MG63 (cell line): Measurements from ENCODE around the gene GRID2. TPM values are rescaled to one million over a fixed set of nuclear protein-coding genes. Genes with fewer than 3 reads are reported as not detected.

Experiments used
- DNase-seq: peaks from one replicate; pipeline ENCODE4 v3.0.0-alpha.2; 2020
- H3K27me3 ChIP-seq: fragments of 250-450 bp; sonication (Bioruptor Pico); 2 replicates; pipeline ENCODE4 v1.5.1; 2020; ENCODE audit warnings: mild to moderate bottlenecking, moderate library complexity
- H3K36me3 ChIP-seq: fragments of 250-450 bp; sonication (Bioruptor Pico); 2 replicates; pipeline ENCODE4 v1.5.1; 2020; ENCODE audit warnings: mild to moderate bottlenecking, moderate library complexity
- H3K4me3 ChIP-seq: fragments of 250-450 bp; sonication (Bioruptor Pico); 2 replicates; pipeline ENCODE4 v1.5.1; 2020; ENCODE audit warnings: mild to moderate bottlenecking, moderate library complexity
- H3K9me3 ChIP-seq: fragments of 250-450 bp; sonication (Bioruptor Pico); 2 replicates; pipeline ENCODE4 v1.5.1; 2020; ENCODE audit warnings: mild to moderate bottlenecking, moderate library complexity
- total RNA-seq: library from RNA; depleted of rRNA; stranded (reverse); fragments of >200 nt; shearing (Covaris generic); gene quantifications from 2 replicates; pipeline ENCODE4 v1.2.3, GENCODE V29; 2014; ENCODE audit warnings: low replicate concordance

GRID2 gene
- total RNA-seq, 1 experiment from 2014 or later = not detected

- no peak for DNase-seq
- Histone ChIP-seq H3K4me3 (no peak overlapping the region), H3K27me3 (no peaks in the 10 kb centered on the region), H3K9me3 (no peaks in the 10 kb centered on the region), H3K36me3 (no peaks in the 10 kb centered on the region)
Observed at GRCh38 chr4:92840880-92841279, 537.1 kb downstream of the GRID2 start.

DNA sequence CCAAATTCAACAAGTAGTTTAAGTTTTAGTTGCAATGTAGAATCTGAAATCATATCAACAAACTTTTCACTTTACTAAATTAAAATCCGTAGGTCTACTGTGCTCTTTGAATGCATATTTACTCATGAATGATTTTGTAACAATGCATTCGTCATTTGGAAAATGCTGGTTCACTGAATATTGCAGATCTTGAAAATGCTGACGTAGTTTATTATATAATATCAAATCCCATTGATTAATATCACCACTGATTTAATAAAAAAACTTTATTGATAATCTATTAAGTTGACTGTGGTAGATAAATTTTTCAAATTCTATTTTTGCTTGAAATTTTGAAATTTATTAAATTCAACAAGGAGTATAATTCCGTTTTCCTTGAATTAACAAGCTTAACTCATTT lies 540.0 kb downstream of the GRID2 start:
- Histone ChIP-seq H3K27me3 (no peaks in the 10 kb centered on the region), H3K9me3 (no peaks in the 10 kb centered on the region), H3K4me3 (no peak overlapping the region), H3K36me3 (no peaks in the 10 kb centered on the region)
- no peak for DNase-seq

GRCh38 chr4:92847026-92847425 lies 543.3 kb downstream of the GRID2 start:
- Histone ChIP-seq H3K4me3 (no peak overlapping the region), H3K36me3 (no peaks in the 10 kb centered on the region), H3K9me3 (no peaks in the 10 kb centered on the region), H3K27me3 (no peaks in the 10 kb centered on the region)
- no peak for DNase-seq

- no peak for DNase-seq
- no peaks in the 10 kb centered on the region for H3K27me3 ChIP-seq
- no peak overlapping the region for H3K4me3 ChIP-seq
- H3K9me3 ChIP-seq = no peaks in the 10 kb centered on the region
- H3K36me3 ChIP-seq = no peaks in the 10 kb centered on the region
Observed at GRCh38 chr4:92862509-92862908, 558.7 kb downstream of the GRID2 start.

- Histone ChIP-seq H3K9me3 (no peaks in the 10 kb centered on the region), H3K4me3 (no peak overlapping the region), H3K27me3 (no peaks in the 10 kb centered on the region), H3K36me3 (no peaks in the 10 kb centered on the region)
- DNase-seq = no peak
Observed at GRCh38 chr4:92864096-92864495, 560.3 kb downstream of the GRID2 start.

DNA sequence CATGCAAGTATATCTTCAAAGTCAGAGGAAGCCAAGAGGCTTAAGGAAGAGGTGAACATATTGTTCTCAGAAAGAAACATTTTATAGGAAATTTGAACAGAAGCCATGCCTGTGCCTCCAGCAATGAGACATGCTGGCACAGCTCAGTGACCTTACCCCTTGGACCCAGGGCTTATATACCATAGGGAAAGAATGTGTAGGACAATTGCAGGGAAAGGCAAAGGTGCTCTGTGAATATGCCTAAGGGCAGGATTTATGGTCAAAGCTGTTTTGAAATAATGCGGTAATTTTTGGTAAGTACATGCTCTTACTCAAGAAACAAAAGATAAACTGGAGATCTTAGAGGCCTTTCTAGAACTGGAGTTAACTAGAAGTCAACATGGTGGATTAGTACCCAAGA lies 568.8 kb downstream of the GRID2 start:
- Histone ChIP-seq H3K36me3 (no peaks in the 10 kb centered on the region), H3K9me3 (no peaks in the 10 kb centered on the region), H3K4me3 (no peak overlapping the region), H3K27me3 (no peaks in the 10 kb centered on the region)
- DNase-seq = no peak

DNA sequence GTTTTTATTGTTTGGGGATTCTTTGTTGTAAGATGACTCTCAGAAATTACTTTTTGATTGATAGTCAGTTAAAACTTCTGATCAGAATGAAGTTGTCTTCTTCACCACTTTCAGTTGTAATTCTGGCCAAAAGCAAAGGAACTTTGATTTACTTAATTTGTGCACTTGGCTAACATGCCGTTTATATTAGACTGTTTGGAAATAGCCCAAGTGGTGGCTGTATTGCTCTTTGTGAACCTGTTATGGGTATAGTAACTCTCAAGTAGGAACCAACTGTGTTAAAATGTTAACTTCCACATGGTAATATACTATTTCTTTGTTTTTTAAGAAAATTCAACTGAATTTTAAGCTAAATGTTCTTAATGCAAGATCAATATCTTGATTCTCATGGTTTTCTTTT lies 581.9 kb downstream of the GRID2 start:
- Histone ChIP-seq H3K27me3 (no peaks in the 10 kb centered on the region), H3K4me3 (no peak overlapping the region), H3K36me3 (no peaks in the 10 kb centered on the region), H3K9me3 (no peaks in the 10 kb centered on the region)
- no peak for DNase-seq

DNA sequence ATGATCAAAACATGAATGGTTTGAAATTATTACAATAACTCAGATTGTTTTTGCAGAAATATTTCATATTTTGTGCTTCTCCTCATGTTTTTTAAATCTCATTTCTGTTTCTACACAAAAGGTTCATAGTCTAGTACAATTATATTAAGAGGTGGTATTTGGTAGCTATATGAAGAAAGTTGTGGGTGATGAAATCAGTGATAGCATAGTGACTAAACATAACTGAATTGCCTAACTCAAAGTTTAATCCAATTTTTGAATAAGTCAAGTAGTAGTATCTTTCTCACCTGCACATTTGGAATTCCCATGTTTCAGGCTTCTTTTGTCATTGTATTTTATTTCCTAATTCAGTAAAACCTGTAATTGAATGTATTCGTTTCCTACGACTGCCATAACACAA lies 648.7 kb downstream of the GRID2 start:
- no peaks in the 10 kb centered on the region for H3K9me3 ChIP-seq
- no peak overlapping the region for H3K4me3 ChIP-seq
- H3K27me3 ChIP-seq = no peaks in the 10 kb centered on the region
- H3K36me3 ChIP-seq = no peaks in the 10 kb centered on the region
- DNase-seq = no peak

- H3K36me3 ChIP-seq = no peaks in the 10 kb centered on the region
- H3K4me3 ChIP-seq = no peak overlapping the region
- H3K27me3 ChIP-seq = no peaks in the 10 kb centered on the region
- H3K9me3 ChIP-seq = no peaks in the 10 kb centered on the region
- no peak for DNase-seq
Observed at GRCh38 chr4:92952897-92953296, 649.1 kb downstream of the GRID2 start.

DNA sequence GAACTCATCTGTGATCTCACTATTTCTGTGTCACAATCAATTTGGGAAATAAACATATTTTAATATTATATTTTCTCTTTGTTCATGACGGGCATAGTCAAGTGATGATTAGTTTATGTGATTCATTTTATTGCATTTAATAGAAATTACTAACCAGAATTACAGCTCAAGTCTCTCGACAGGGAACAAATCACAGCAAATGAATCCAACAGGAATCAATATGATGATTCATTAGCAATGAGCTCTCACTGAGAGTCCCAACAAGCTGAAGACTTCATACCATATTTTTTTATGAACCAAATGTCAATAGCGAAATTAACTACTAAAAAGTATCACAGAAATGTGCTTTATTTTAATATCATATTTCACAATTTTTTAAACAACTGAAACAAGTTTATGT lies 649.7 kb downstream of the GRID2 start:
- no peak for DNase-seq
- Histone ChIP-seq H3K27me3 (no peaks in the 10 kb centered on the region), H3K4me3 (no peak overlapping the region)

DNA sequence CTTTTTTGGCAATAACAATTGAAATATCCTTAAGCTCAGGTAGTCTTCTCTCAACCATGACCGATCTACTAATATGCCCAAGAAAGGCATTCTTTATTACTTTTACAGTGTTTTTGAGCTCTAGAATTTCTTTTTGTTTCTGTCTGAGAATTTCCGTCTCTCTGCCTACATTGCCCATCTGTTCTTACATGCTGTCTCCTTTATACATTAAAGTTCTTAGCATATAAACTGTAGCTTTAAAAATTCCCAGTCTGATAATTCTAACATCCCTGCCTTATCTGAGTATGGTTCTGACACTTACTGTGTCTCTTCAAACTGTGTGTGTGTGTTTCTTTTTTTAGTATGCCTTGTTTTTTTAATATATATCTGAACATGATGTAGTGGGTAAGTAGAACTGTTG lies 658.1 kb downstream of the GRID2 start:
- DNase-seq = no peak
- Histone ChIP-seq H3K36me3 (no peaks in the 10 kb centered on the region), H3K27me3 (no peaks in the 10 kb centered on the region), H3K4me3 (no peak overlapping the region), H3K9me3 (no peaks in the 10 kb centered on the region)

More for the DNA sequence above, 649.7 kb downstream of the GRID2 start:
- Histone ChIP-seq H3K36me3 (no peaks in the 10 kb centered on the region), H3K9me3 (no peaks in the 10 kb centered on the region)

- no peak overlapping the region for H3K4me3 ChIP-seq
- H3K36me3 ChIP-seq = no peaks in the 10 kb centered on the region
- no peaks in the 10 kb centered on the region for H3K9me3 ChIP-seq
- H3K27me3 ChIP-seq = no peaks in the 10 kb centered on the region
- DNase-seq = no peak
Observed at GRCh38 chr4:92962831-92963230, 659.1 kb downstream of the GRID2 start.

DNA sequence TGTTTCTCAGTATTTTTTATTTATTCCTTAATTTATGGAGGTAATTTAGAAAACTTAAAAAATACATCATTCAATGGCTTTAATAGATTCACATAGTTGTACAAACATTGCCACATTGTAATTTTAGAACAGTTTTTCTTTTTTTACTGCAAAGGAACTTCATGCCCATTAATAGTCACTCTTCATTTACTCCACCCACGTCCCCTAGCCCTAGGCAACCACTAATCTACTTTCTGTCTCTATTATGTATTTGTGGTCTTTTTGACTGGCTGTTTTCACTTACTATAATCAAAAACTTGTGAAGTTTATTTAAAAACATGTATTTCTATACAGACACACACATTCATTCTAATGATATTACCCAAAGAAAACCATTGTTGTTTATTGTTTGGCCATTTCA lies 664.8 kb downstream of the GRID2 start:
- peaks cover 2% of the 10 kb centered on the region; the same call in 1 of the 2 replicates for H3K9me3 ChIP-seq
- H3K27me3 ChIP-seq = no peaks in the 10 kb centered on the region
- H3K4me3 ChIP-seq = no peak overlapping the region
- no peaks in the 10 kb centered on the region for H3K36me3 ChIP-seq
- DNase-seq = no peak

DNA sequence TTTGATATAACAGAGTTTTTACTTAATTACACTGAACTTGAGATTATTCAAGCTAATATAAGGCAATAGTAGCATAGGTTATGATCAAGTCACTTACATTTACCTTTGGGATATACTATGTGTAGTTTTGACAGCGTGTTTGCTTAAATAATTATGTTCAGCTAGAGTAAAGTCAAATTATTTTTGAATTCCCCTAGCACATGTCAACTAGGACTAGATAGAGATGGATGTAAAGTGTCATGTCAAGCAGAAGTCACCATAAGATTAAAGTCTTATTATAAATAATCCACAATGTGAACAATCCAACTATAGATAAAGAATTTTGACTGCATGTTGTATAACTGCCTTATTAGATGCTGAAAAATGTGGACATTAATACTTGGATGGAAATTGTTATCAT lies 665.2 kb downstream of the GRID2 start:
- Histone ChIP-seq H3K4me3 (no peak overlapping the region), H3K27me3 (no peaks in the 10 kb centered on the region), H3K9me3 (peaks cover 2% of the 10 kb centered on the region; the same call in 1 of the 2 replicates), H3K36me3 (no peaks in the 10 kb centered on the region)
- no peak for DNase-seq

- DNase-seq = no peak
Observed at GRCh38 chr4:92969650-92970379, 666.0 kb downstream of the GRID2 start.

GRCh38 chr4:92970996-92971395 lies 667.2 kb downstream of the GRID2 start:
- DNase-seq = no peak
- Histone ChIP-seq H3K27me3 (no peaks in the 10 kb centered on the region), H3K36me3 (no peaks in the 10 kb centered on the region), H3K4me3 (no peak overlapping the region), H3K9me3 (peaks cover 2% of the 10 kb centered on the region; the same call in 1 of the 2 replicates)

More at GRCh38 chr4:92969650-92970379, 666.0 kb downstream of the GRID2 start:
- Histone ChIP-seq H3K36me3 (no peaks in the 10 kb centered on the region), H3K27me3 (no peaks in the 10 kb centered on the region), H3K4me3 (no peak overlapping the region), H3K9me3 (peaks cover 2% of the 10 kb centered on the region; the same call in 1 of the 2 replicates)

- no peak for DNase-seq
- Histone ChIP-seq H3K27me3 (no peaks in the 10 kb centered on the region), H3K36me3 (no peaks in the 10 kb centered on the region), H3K4me3 (no peak overlapping the region), H3K9me3 (no peaks in the 10 kb centered on the region)
Observed at GRCh38 chr4:92988301-92988700, 684.5 kb downstream of the GRID2 start.

GRCh38 chr4:92992758-92993157 lies 689.0 kb downstream of the GRID2 start:
- Histone ChIP-seq H3K27me3 (no peaks in the 10 kb centered on the region), H3K4me3 (no peak overlapping the region), H3K36me3 (no peaks in the 10 kb centered on the region), H3K9me3 (no peaks in the 10 kb centered on the region)
- no peak for DNase-seq
